ENCODE measurements around the gene CARD9. TPM values are rescaled to one million over a fixed set of nuclear protein-coding genes. Genes with fewer than 3 reads are reported as not detected.

Gene CARD9
- total RNA-seq, 1 experiment from 2014 or later = 1.2 TPM

DNA sequence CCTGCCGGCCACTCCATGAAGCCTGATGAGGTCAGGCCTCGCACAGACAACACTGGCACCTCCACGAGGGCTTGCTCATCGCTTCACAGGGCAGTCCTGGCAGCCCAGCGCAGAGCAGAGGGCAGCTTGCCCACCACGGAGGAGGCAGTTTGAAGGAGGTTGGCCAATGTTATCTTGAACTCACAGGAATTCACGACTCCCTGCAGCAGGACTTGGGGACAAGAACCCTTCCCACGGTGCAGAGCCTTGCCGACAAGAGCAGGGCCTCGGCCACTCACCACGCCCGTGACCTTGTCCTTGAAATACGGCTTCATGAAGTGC is 21.5 kb upstream of the CARD9 start:
- Mint-ChIP-seq H3K36me3 (ENCODE audit: insufficient read depth, unreplicated experiment) (peaks cover 32% of the 10 kb centered on the region), H3K4me1 (ENCODE audit: low read depth, unreplicated experiment) (no peaks in the 10 kb centered on the region), H3K27me3 (ENCODE audit: unreplicated experiment) (no peaks in the 10 kb centered on the region), H3K27ac (ENCODE audit: unreplicated experiment) (no peak overlapping the region), H3K4me3 (ENCODE audit: low read depth, unreplicated experiment) (no peak overlapping the region), H3K9me3 (ENCODE audit: low read depth, unreplicated experiment) (no peaks in the 10 kb centered on the region)
- TF ChIP-seq, protein P1, sequence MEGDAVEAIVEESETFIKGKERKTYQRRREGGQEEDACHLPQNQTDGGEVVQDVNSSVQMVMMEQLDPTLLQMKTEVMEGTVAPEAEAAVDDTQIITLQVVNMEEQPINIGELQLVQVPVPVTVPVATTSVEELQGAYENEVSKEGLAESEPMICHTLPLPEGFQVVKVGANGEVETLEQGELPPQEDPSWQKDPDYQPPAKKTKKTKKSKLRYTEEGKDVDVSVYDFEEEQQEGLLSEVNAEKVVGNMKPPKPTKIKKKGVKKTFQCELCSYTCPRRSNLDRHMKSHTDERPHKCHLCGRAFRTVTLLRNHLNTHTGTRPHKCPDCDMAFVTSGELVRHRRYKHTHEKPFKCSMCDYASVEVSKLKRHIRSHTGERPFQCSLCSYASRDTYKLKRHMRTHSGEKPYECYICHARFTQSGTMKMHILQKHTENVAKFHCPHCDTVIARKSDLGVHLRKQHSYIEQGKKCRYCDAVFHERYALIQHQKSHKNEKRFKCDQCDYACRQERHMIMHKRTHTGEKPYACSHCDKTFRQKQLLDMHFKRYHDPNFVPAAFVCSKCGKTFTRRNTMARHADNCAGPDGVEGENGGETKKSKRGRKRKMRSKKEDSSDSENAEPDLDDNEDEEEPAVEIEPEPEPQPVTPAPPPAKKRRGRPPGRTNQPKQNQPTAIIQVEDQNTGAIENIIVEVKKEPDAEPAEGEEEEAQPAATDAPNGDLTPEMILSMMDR (IDR thresholded peaks at IDR 0.05; ENCODE audit: unreplicated experiment) = no peak
- intact Hi-C loops (cut with micrococcal nuclease; ENCODE audit: unreplicated experiment) = no loop called here
- CTCF ChIA-PET = no interaction called here
- DNase-seq = no peak
- no TSS peak for BruUV-seq (replicated peaks)

DNA sequence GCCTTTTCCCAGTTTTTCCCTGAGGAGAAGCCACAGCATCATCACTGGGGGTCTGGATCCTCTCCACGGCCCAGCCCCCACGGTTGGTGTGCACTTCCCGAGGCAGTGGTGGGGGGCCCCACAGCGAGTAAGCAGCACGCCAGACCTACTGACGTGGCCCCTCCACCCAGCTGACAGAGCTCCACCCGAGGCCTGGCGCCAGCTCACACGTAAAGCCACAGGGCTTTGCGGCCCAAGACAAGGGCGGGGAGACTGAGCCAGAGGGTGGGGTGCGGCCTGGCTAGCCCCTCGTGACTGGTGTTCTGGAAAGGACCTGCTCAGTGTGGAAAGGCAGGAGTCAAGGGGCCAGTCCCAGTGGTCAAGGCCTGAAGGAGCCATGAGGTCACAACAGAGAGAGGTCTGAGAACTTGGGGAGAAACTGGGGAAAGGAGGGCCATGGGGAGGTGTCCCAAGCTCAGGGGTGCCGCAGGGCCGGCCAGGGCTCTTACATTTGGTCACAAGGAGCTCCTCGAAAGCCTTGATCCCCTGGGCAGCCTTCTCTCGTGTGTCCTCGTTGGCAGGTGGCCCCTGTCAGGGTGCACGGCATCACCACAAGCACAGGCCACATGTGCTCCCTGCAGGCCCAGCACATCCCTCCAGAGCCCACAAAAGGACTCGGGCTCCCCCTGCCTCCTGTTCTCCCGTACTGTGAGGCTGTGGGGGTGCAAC is 21.0 kb upstream of the CARD9 start:
- Mint-ChIP-seq H3K36me3 (ENCODE audit: insufficient read depth, unreplicated experiment) (peaks cover 32% of the 10 kb centered on the region), H3K4me1 (ENCODE audit: low read depth, unreplicated experiment) (no peaks in the 10 kb centered on the region), H3K27ac (ENCODE audit: unreplicated experiment) (no peak overlapping the region), H3K27me3 (ENCODE audit: unreplicated experiment) (no peaks in the 10 kb centered on the region), H3K9me3 (ENCODE audit: low read depth, unreplicated experiment) (no peaks in the 10 kb centered on the region), H3K4me3 (ENCODE audit: low read depth, unreplicated experiment) (no peak overlapping the region)
- DNase-seq = no peak
- TF ChIP-seq, protein P1 (IDR thresholded peaks at IDR 0.05; ENCODE audit: unreplicated experiment) = no peak
- CTCF ChIA-PET = no interaction called here
- BruUV-seq (replicated peaks) = no TSS peak
- intact Hi-C loops (cut with micrococcal nuclease; ENCODE audit: unreplicated experiment) = no loop called here

DNA sequence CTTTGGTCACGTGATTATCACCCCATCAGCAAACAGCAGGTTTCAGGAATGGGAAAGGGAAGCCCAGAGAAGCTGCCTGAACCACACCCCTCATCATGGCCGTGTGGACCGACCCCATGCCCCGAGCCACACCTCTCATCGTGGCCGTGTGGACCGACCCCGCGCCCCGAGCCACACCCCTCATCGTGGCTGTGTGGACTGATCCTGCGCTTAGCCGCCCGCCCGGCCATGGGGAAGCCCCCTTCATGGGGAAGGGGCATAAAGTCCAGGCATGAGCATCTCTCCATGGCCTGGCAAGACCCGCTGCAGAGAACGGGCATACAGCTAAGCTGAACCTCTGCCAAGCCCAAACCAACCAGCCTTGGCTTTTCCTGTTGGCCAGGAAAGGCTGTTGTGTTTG is 20.1 kb upstream of the CARD9 start:
- CTCF ChIA-PET = no interaction called here
- Mint-ChIP-seq H3K27me3 (ENCODE audit: unreplicated experiment) (no peaks in the 10 kb centered on the region), H3K27ac (ENCODE audit: unreplicated experiment) (no peak overlapping the region), H3K4me1 (ENCODE audit: low read depth, unreplicated experiment) (no peaks in the 10 kb centered on the region), H3K36me3 (ENCODE audit: insufficient read depth, unreplicated experiment) (peaks cover 23% of the 10 kb centered on the region), H3K4me3 (ENCODE audit: low read depth, unreplicated experiment) (no peak overlapping the region), H3K9me3 (ENCODE audit: low read depth, unreplicated experiment) (no peaks in the 10 kb centered on the region)
- TF ChIP-seq, protein P1 (IDR thresholded peaks at IDR 0.05; ENCODE audit: unreplicated experiment) = no peak
- no TSS peak for BruUV-seq (replicated peaks)
- intact Hi-C loops (cut with micrococcal nuclease; ENCODE audit: unreplicated experiment) = no loop called here
- no peak for DNase-seq

- no peaks in the 10 kb centered on the region for H3K4me1 Mint-ChIP-seq (ENCODE audit: low read depth, unreplicated experiment)
- H3K36me3 Mint-ChIP-seq (ENCODE audit: insufficient read depth, unreplicated experiment) = peaks cover 23% of the 10 kb centered on the region
- H3K9me3 Mint-ChIP-seq (ENCODE audit: low read depth, unreplicated experiment) = no peaks in the 10 kb centered on the region
- no peak for DNase-seq
- intact Hi-C loops (cut with micrococcal nuclease; ENCODE audit: unreplicated experiment) = no loop called here
- BruUV-seq (replicated peaks) = no TSS peak
- no peak overlapping the region for H3K4me3 Mint-ChIP-seq (ENCODE audit: low read depth, unreplicated experiment)
- H3K27me3 Mint-ChIP-seq (ENCODE audit: unreplicated experiment) = no peaks in the 10 kb centered on the region
- no peak overlapping the region for H3K27ac Mint-ChIP-seq (ENCODE audit: unreplicated experiment)
- CTCF ChIA-PET = no interaction called here
- TF ChIP-seq, protein P1 (IDR thresholded peaks at IDR 0.05; ENCODE audit: unreplicated experiment) = no peak
These were observed 19.3 kb upstream of the CARD9 start for GRCh38 chr9:136392538-136393449.
